HG03095 (cell line): ENCODE results near the gene SPI1.
"Not testable (repeated sequence)": the region's sequence is repeated elsewhere in the genome, so short reads cannot be mapped to it uniquely, and the experiment has no call there.

Source experiments
- ATAC-seq: cut with Tn5 transposase; IDR thresholded peaks from one replicate; pipeline ENCODE4 v1.9.1; 2021; ENCODE audit warnings: moderate library complexity; ENCODE audit not compliant: unreplicated experiment

Gene SPI1

DNA sequence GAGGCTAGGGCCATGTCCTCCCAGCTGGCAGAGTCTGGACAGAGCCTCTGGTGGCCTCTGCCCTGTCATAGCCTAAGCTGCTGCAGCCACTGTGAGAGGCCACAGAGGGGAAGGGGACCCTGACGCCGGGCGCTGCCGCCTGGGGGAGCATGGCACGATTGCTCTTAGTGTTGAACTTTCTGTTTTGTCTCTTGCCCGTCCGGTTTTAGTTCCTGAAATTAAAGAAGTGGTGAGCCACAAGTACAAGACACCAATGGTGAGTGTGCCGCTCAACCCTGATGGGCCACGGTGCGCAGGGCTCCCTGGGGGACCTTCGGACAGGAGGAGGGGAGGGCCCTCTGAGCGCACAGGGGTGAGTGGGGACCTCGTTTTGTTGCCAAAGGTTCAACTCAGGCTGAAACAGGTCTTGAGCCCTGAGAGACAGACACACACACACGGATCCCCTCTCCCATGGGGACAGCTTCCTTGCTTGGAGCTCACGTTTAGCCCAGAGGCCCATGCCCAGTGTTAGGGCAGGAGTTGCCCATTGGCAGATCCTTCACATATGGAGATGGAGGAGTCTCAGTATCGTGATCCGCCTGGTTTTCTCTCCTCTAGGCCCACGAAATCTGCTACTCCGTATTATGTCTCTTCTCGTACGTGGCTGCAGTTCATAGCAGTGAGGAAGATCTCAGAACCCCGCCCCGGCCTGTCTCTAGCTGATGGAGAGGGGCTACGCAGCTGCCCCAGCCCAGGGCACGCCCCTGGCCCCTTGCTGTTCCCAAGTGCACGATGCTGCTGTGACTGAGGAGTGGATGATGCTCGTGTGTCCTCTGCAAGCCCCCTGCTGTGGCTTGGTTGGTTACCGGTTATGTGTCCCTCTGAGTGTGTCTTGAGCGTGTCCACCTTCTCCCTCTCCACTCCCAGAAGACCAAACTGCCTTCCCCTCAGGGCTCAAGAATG lies 49.6 kb downstream of the SPI1 start:
- no peak for ATAC-seq

DNA sequence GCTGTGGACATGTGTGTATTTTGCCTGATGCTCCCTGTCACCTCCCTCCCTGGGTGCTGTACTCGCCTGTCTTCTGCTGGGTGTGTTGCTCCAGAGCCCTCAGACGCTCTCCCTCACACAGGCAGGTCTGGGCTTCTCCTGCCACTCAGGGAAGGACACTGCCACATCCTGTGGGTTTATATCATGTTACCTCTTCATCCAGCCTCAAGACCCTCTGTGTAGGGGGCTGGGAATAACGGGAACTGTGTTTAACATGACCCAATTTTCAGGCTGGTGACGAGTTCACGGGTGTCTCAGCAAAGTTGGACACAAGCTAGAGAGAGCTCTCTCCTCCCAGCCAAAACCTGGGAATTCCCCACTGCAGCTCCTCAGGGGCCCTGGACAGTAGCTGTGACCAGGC lies 50.4 kb downstream of the SPI1 start:
- no peak for ATAC-seq

DNA sequence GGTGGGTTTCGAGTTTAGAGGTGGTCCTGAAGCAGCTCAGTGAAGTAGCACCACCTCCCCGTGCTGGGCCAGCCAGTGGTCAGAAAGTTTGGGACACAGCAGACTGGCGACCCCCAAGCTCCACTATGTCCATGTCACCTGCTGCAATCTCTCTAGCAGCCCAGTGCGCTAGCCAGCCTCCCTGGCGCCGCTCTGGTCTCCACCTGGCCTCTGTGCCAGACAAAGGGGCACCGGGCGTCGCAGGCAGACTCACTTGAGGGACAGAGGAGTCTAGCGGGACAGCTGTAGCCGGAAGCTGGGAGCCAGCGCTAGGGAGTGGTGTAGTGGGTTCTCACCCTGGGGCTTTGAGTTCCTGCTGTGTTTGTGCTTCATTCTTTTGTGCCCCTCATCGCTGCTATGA lies 51.3 kb downstream of the SPI1 start:
- ATAC-seq: no peak

DNA sequence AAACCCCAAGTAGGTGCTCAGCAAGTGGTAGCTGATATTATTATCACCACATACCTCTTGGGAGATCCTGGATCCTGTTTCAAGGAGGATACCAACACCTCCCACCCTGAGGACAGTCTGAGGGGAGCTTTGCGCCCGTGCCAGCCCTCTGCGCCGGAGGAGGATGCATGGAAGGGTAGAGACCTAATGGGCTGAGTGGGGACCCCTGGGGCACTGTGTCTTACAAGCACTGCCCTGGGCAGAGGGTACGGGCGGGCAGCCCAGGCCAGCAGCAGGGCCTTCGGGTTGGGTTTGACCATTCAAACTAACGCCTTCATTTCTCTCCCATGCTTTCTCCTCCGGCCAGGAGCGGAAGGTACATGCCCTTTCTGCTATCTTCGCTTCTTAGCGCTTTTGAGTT lies 52.1 kb downstream of the SPI1 start:
- no peak for ATAC-seq

DNA sequence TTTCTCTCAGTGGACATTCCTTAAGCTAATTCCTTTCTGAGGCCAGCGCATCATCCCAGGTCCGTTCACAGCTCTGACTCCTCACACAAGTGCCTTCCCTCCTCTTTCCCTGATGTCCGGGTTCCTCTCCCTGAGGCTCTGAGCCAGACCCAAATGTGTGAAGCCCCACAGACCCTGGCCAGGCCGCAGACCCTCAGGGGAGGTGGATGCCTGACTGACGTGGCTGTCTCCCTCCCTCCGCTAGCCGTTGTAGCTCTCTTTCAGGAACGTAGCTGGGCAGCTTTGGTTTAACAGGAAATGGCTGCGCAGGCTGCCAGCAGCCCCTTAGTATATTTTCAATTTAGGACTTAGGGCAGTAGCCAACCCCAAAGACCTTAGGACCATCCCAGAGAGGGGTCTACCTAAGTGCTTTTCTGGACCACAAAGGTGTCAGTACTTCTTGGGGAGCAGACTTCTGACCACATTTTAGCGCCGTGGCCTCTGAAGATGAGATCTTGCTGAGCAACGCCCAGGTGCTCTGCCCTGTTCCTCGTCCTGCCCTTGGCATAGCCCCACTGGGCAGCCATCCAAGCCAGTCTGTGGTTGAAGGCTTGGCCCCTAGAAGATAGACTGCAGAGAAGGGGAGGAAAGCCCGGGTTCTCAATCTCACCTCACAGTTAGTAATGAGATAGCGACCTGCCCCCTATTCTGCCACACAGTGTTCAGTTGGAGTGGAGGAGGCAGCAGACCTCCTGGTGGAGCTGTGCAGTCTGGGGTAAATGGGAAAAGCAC lies 52.9 kb downstream of the SPI1 start:
- ATAC-seq: no peak

DNA sequence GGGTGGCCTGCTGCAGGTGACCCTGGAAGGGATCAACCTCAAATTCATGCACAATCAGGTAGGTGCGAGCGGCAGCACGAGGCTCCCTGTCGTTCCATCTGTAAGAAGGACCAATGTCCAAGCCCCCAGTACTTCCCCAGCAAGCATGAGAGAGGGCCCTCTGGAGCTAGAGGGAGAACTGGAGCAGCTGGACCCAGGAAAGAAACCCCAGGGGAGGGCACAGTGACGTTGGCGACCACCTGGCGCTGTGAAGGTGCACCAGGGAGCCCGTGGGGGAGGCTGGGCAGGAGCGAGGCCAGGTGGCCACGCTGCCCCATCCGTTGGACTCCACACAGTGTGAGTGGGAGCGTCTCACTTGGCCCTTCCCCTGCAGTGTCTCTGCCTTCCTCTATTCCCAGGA lies 53.8 kb downstream of the SPI1 start:
- no peak for ATAC-seq

DNA sequence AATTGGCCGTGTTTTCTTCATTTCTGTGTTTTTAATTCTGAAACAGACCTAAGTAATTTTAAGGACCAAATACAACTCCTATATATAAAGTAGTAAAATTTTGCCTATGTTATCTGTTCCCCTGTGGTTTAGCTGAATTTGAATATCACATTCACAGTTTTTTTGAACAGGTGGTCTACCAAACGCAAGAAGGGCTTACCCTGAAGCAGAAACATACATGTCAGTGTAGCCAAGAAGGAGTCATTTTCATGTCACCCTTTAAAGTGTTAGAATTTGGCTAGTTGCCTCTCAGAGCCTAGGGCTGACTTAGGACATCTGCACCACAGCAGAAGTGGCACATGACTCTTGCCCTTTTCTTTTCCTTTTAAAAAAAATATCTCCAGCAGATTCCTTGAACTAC lies 60.2 kb downstream of the SPI1 start:
- ATAC-seq: no peak

DNA sequence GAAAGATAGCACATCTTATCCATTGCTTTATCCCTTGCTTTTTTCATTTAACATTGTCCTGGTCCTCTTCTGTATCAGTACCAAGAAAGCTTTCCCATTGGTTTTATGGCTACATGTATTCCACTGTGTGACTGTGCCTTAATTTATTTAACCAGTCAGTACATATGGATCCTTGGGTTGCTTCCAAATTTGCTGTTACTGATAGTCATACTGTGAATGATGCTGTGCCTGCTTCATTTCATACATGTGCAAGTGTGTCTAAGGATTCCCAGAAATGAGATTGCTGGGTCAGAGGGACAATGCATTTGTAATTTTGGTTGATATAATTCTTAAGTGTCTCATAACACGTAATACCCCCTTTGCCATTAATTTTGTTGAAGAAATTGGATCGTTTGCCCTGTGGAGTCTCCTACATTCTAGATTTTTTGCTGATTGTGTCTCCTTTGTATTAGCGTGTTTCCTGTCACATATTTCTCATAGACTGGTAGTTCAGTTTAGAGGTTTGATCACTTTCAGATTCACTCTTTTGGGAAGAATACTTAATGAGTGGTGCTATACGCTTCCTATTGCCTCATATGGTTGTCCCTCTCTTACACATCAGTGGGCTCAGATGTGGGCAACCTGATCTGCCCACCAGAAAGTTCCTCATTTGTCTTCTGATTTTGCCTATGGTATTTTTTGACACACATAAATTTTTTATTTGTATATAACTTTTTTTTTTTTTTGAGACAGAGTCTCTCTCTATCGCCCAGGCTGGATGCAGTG lies 61.1 kb downstream of the SPI1 start:
- ATAC-seq: no peak

DNA sequence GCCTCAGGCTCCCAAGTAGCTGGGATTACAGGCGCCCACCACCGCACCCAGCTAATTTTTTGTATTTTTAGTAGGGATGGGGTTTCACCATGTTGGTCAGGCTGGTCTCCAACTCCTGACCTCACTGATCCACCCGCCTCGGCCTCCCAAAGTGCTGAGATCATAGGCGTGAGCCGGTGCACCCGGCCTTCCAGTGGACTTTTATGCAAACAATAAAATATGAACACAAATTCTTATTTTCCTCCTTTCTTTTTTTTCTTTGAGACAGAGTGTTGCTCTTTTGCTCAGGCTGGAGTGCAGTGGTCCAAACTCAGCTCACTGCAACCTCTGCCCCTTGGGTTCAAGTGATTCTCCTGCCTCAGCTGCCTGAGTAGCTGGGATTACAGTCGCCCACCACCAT lies 61.8 kb downstream of the SPI1 start:
- not testable (repeated sequence) for ATAC-seq

DNA sequence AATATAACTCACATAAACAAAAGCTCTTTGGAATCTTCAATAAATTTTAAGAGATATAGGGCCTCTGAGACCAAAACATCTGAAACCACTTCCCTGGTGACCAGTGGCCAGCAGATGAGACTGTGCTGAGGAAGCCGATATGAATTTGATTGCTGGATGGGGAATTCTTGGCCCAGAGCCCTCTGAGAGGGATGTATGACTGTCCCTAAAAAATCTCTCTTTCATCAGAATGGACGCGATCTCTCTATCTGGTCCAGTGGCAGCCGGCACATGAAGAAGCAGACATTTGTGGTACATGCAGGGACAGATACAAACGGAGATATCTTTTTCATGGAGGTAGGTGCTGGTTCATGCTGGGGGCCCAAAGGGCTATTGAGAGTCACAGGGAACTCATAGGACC lies 63.4 kb downstream of the SPI1 start:
- ATAC-seq: no peak

DNA sequence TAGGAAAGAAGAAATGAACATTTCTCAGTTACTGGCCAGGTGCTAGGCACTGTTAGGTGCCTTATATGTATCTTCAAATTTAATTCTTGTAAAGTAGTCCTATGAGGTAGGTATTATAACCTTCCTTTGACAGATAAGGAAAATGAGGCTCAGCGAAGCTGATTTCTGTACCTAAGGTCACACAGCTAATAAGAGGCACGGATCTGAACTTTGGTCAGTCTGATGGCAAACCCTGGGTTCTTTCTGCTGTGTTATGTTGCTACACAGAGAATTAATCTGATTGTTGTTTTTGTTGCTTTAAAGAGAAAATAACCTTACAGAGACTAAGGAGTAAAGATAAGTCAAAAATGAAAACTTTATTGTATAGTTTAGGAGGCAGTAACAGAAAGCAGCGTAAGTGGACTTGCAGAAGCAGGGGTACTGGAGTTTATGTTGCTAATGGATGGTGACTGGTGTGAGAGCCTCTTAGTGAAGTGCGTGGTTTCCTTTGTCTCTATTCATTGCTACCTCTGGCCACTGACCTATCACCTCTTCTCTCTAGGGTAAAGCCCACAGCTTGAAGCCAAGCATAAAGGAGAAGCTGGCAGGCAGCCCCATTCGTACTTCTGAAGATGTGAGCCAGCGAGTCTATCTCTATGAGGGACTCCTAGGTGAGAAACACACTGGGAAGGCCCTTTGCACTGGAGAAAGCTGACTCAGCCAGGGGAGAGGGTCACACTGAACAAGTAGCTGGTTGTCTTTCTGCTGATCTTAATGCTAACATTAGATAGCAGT lies 70.1 kb downstream of the SPI1 start:
- no peak for ATAC-seq

DNA sequence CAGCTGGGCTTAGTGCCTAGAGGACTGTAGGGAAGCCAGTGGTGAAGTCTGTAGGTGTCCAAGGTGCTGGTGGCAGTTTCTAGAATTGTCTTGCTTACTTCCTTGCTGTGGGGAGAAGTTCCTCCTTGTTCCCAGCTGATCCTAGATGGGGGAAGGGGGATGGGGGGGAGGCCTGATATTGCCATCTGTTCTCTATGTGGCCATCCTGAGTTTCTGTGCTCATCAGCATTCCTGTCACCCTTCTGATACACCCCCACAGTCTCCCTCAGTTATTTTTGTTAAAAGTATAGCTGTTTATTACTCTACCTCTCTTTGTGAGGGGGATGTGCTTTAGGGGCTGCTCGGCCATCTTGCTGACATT lies 71.9 kb downstream of the SPI1 start:
- no peak for ATAC-seq

DNA sequence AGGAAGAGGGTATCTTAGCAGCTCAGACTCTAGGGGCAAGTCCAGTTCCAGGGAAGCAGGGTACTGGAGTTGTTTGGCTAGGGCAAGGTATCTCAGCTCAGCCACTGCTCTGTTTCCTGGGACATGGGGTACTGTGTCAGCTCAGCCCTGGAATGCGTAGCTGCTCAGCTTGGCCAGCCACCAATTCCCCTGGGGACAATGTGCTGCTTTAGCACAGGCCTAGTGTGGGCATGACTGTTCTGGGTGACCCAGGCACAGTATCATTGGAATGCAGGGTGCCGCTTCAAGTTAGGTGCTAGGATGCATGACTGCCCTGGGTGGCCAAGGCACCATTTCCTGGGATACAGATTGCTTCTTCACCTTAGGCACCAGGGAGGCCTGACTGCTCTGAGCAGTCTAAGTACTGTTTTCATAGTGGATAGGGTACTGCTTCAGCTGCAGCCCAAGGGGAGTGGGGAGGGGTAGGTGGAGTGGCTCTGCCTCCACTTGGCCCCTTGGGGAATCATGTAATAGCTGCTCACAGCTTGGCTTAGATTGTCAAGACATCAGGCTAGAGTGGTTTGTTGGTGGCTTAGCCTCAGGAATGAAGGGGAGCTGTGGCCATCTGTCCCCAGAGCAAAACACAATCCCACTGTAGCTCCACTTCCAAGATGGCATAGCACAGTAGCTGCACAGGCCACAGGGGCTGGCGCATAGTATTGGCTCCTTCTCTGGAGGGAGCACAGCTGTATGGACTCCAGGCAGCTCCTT lies 72.4 kb downstream of the SPI1 start:
- ATAC-seq: no peak
